GM19193 (cell line): ENCODE data around the gene RFLNA.

Experiments
- POLR2A ChIP-seq: IDR thresholded peaks from 4 replicates; pipeline ENCODE4 v1.6.1; 2011; ENCODE audit not compliant: insufficient read depth, insufficient read length; ENCODE audit errors: extremely low read depth

The RFLNA gene, protein sequence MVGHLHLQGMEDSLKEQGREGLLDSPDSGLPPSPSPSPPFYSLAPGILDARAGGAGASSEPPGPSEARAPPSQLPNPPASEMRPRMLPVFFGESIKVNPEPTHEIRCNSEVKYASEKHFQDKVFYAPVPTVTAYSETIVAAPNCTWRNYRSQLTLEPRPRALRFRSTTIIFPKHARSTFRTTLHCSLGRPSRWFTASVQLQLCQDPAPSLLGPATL

DNA sequence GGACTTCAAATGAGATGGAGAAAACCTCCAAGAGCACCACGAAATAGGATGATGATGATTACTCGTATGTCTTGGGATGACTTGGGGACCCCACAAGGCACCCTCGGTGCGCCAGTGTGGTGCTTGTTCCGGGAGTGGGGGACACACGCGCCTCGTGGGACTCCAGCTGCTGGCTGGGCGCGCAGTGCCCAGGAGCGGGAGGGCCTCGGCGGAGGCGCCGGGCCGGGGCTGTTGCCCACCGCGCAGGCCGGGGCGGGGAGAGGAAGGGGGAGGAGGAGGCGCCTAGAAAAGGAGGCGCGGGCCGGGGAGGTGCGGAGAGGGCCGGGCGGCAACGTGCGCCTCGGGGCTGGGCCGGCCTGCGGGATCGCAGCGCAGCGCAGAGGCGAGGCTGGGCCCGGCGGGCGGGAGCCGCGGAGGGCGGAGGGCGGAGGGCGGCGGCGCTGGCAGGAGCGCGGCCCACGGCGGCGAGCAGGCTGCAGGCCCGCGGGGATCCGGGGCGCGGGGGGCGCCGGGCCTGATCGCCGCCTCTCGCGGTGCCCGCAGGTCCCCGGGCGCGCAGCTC lies at the start of gene RFLNA:
Gene RFLNA (plus strand): TSS at position 314 of the 562 bp plus-strand sequence. CDS start 337 bp downstream, outside the sequence.
- no peak for TF ChIP-seq POLR2A

DNA sequence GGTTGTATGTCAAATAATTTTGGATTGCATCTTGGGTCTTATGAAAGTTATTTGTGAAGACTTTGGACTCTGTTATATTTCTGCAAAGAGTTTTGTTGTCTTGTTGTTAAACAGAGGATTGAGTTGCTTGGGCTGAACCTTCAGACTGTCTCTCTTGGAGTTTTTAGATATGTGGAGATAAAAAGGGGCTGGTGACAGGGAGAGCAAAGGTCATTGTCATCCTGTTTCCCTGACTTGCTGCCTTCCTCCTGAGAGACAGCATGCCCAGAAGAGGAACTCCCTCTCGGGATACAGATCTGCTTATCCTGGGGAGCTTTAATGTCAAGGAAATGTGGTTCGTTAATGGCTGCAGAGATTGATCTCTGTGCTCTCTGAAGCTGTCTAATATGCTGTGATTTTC lies 47.6 kb upstream of the RFLNA start:
- no peak for TF ChIP-seq POLR2A

DNA sequence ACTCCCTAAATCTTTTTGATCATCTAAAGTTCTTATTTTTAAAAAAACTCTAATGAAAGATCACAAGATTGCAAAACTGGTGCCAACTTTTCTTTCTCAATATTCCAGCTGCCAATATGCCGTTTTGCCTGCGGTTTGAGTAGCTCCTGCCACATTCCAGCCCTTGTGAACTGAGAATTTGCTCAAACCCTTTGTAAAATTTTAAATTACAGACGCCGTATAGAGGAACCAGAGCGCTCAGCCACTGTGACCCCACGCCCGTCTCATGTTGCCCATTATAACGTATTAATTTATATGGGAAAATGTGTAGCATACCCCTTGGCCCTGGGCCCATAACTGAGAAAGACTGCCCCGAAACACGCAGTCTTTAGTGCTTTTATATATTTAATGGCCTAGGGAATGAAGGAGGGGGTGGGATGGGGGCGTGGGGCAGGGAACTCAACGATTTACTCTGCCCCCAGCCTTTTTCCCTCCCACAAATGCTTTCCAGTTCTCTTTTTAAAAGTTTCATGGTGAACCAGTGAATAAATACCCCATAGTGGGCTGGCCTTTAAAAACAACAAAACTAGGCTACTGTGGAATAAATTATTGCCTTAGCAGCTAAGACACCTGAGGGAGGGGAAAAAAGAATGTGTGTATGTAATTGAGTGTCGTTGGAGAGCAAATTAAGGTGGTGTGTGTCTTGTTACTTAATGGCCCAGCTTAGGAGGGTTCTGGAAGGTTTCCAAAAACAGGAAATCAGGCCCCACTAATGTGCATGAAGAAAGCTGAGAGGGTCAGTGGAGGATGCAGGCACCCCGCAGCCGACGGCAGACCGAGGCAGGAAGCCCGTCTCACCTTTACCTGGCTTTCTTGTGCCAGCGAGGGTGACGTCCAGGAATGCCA lies 45.7 kb upstream of the RFLNA start:
- TF ChIP-seq POLR2A, result no peak

DNA sequence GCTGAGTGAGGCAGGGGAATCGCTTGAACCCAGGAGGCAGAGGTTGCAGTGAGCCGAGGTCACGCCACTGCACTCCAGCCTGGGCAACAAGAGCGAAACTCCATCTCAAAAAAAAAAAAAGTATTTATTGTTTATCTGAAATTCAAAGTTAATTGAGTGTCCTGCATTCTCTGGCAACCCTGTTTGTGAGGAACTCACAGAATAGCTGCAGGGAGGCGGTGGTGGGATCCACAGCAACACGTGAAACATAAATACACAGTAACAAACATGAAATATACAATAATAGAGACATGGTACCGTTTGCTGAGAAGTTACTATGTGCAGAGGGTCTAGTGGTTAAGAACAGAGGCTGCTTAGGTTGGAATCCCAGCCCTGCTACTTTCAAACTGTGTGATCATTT lies 43.7 kb upstream of the RFLNA start:
- TF ChIP-seq POLR2A, result no peak

DNA sequence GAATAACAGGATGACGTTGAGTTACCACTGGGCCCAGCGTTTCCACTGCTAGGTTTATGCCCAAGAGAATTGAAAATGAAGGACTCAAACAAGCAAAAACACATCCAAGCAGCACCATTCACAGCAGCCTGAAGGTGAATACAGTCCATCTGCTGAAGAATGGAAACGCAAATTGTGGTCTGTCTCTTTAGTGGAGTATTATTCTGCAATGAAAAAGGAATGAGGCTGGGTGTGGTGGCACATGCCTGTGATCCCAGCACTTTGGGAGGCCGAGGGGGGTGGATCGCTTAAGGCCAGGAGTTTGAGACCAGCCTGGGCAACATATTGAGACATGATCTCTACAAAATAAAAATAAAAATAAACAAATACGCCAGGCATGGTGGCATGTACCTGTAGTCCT lies 41.9 kb upstream of the RFLNA start:
- TF ChIP-seq POLR2A, result no peak

DNA sequence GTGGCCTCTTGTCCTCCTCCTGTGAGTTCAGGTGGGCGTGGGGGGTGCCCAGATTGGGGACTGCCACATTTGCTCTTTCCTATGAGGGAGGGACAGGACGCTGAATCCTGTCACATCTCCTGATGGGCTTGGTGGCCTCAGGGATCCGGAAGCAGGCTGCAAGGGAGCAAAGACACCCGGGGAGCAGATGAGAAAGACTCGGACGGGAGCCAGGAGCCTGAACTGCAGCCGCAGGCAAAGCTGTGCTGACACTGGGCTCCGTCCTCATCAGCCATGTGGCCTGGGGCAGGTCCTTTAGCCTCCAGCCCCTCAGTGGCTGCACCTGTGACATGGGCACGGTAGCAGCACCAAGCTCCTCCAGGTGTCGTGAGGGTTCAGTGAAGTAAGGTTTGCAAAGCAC lies 40.8 kb upstream of the RFLNA start:
- TF ChIP-seq POLR2A, result no peak

DNA sequence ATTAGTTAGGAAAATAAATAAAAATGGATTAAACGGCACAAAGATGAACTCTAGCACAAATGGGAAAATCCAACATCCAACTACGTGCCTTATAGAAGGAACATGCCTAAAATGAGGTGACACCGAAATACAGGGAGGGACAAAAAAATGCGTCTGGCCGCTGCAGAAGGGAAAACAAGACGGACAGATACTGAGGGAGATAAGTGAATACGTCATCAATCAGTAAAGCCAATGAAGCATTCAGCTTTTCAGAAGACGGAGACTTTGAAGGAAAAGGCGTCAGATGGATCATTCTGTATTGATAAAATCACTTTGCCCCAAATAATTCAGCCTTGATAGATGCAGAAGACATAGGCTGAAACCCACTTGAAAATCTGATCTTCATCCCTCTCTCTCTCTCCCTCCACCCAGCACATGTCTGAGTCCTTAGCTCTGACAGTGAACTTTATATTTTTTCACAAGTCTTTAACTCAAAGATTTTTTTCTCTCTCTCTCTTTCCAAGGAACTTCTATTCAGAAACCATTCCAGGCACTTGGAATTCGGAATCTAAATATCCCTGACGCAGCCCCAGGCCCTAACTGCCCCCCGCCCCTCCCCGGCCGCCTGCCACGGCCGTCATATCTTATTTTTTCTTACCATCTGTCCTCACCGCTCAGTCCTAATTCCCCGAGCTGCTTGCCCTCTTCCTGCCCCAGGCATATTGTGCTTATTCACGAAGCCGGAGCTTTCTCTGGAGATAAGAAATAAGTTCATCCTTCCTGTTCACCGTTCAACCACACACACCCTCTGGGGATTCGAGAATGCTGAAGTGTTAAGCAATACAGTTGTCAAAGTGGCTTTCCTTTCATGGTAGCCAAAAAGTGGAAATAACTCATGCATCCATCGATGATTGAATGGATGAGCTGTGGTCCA lies 35.5 kb upstream of the RFLNA start:
- TF ChIP-seq POLR2A, result no peak

DNA sequence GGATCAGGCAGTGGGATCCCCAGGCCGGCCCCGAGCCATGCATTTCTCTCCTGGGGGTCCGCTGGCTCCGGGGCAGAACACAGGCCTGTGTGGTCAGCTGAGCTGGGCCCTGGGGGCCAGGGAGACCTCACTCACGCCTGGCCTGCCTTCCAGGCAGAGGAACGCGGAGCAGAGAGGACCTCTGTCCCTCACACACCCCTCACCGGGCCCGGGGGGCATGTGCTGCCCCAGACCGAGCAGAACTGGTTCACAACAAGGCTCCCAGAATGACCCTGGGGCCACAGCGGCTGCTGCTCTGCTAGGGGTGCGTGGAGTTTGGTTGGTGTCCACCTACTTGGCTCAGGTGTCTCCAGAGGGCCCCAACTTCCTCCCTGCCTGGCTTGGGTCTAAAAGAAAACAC lies 33.0 kb upstream of the RFLNA start:
- no peak for TF ChIP-seq POLR2A

DNA sequence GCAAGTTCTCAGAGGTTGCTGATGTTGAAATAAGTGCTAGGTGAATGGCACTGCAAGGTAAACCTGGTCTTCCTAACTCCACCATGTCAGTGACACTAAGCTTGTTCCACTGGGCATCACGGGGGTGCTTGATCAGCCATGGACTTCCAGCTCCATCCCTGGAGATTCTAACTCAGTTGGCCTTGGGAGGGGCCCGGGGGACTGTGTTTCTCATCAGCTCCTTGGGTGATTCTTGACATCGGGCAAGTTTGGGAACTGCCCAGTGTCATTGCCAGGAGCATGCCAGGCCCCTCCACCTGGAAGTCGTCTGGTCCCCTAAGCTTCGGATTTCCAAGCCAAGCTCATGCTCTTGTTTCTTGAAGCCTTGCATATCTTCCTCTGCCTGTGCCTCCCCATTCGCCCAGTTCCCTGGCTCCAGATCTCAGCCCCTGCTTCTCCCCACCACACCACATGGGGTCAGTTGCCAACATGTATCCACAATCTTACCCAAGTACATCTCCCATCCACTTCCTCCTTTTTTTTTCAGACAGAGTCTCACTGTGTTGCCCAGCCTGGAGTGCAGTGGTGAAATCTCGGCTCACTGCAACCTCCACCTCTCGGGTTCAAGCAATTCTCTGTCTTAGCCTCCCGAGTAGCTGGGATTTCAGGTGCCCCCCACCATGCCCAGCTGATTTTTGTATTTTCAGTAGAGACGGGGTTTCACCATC lies 30.7 kb upstream of the RFLNA start:
- no peak for TF ChIP-seq POLR2A

DNA sequence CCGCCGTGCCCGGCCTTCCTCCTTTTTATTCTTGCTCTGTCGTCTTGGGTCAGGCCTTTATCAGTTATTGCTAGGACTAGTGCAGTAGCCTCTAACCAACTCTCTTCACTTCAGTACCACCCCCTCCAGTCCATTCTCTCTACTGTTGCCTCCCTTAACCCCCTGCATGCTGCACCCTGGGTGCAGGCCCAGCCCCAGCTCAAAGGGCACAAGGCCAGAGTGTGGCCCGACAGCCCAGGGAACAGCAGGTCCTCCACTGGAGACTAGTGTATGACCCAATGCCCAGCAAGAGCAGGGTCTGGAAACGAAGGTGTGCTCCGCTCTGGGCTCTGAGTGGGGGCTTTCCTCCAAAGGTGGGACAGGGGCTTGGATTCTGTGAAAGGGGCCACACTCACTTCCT lies 30.0 kb upstream of the RFLNA start:
- no peak for TF ChIP-seq POLR2A

DNA sequence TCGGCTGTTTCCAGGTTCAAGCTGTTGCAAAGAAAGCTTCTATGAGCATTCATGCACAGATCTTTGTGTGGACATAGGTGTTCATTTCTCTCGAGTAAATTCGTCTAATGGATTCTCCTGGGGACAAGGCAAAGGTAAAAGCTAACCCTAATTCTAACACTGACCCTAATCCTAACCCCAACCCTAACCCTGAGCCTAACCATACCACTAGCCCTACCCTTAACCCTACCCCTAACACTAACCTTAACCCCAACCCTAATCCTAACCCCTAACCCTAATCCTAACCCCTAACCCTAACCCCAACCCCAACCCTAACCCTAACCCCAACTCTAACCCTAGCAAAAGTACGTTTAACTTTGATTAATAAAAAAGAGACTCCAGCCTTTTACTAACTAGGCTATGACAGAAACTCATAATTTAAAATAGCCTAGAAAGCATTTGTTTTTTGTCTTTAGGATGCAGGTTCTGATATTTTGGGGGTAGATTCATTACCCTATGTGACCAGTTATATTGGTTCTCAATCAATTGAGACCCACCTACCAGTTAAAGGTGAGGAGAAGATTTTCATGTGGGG lies 27.6 kb upstream of the RFLNA start:
- TF ChIP-seq POLR2A, result no peak

DNA sequence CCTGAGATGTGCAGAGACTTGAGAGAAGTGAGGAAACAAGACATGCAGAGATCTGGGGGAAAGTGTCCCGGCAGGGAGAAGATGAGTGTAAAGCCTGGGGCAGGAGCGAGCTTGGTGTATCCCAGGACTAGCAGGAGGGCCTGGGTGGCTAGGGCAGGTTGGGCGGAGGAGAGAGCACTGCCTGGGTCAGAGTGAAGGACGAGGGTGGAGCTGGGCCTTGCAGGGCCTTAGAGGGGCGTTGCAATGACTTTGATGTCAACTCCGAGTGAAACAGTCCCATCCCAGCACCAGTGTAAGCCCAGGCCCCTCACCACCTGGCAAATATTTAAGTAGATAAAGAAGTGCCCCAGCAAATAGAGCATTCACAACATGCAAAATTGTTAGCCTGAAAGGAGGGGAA lies 24.2 kb upstream of the RFLNA start:
- TF ChIP-seq POLR2A, result no peak

DNA sequence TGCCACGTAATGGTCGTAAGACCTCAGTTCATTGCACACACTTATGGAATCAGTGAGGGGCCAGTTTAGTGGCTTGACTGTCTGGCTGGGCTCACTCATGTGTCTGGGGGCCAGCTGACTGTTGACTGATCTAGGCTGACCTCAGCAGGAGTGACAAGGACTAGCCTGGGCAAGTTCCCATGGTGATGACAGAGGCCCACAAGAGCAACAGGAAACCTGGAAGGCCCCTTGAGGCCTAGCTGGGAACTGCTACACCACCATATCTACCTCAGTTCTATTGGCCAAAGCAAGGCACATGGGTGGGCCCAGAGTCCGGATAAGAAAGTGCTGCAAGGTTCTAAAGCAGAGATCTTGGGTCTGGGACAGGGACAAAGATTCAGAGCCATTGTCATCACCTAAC lies 21.3 kb upstream of the RFLNA start:
- no peak for TF ChIP-seq POLR2A

DNA sequence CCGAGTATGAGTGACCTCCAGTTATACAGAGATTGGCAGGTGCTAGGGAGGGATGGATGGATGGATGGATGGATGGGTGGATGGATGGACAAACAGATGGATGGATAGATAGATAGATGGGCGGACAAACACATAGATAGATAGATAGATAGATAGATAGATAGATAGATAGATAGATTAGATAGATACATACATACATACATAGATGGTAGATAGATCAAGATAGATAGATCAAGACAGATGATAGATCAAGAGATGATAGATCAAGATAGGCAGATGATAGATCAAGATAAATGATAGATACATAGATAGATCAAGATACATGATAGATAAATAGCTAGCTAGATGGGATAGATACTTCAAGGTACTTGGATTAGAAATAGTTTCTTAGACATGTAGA lies 18.6 kb upstream of the RFLNA start:
- no peak for TF ChIP-seq POLR2A
